Activated T-helper 2 cell treated with anti-CD3 and anti-CD28 coated beads, Interferon-gamma antibody, Interleukin-2, Interleukin-4, amounts not matched to agents 10 μg/mL and 5 μg/mL and 100 μg/mL, durations not matched to agents 14 hours and 24 hours and 36 hours (primary cell): ENCODE results near the gene BCAN. TPM values are rescaled to one million over a fixed set of nuclear protein-coding genes. Genes with fewer than 3 reads are reported as not detected.

Experiments
- DNase-seq: peaks from one replicate; pipeline ENCODE4 v3.0.0; 2021; ENCODE audit warnings: low spot score
- H3K27ac Mint-ChIP-seq: one replicate; pipeline ENCODE4 v1.8.0; 2021; ENCODE audit warnings: mixed read lengths
- H3K27me3 Mint-ChIP-seq: one replicate; pipeline ENCODE4 v1.8.0; 2021; ENCODE audit warnings: low read depth, mixed read lengths
- H3K36me3 Mint-ChIP-seq: one replicate; pipeline ENCODE4 v1.8.0; 2021; ENCODE audit warnings: low read depth, mixed read lengths
- H3K4me1 Mint-ChIP-seq: one replicate; pipeline ENCODE4 v1.8.0; 2021; ENCODE audit warnings: low read depth, mixed read lengths
- H3K4me3 Mint-ChIP-seq: one replicate; pipeline ENCODE4 v1.8.0; 2021; ENCODE audit warnings: low read depth, mild to moderate bottlenecking, moderate library complexity, mixed read lengths
- H3K9me3 Mint-ChIP-seq: one replicate; pipeline ENCODE4 v1.8.0; 2021; ENCODE audit warnings: mixed read lengths
- intact Hi-C: fragments of 100-400 bp; cut with micrococcal nuclease; formaldehyde crosslinking; loops from one replicate; pipeline ENCODE4 v1.15.1; 2023
- total RNA-seq: library from RNA; stranded (reverse); gene quantifications from 2 replicates; pipeline ENCODE4 v1.2.3, GENCODE V29; 2022

BCAN gene
- total RNA-seq, 1 donor from 2014 or later: not detected

DNA sequence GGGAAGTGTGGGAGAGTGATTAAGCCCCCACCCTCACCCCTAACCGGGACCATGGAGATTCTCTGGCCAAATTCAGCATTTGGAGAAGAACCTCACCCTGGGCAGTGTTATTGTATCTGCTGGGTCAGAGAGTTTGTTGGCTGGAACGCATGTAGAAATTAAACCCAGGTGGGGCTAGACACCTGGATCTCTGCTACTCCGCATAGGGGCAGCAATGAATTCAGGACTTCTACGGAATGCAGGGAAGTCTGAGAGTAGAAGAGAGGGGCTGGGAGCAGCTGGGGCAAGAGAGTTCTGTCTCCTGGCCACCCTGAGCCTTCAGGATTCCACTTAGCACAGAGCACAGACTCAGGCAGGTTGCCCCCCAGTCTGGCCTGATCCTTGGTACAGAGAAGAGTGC lies 67.1 kb downstream of the BCAN start:
- H3K27ac Mint-ChIP-seq: no peak overlapping the region
- H3K4me3 Mint-ChIP-seq: no peak overlapping the region
- H3K9me3 Mint-ChIP-seq: no peaks in the 10 kb centered on the region
- DNase-seq: no peak
- H3K4me1 Mint-ChIP-seq: peaks cover 13% of the 10 kb centered on the region
- intact Hi-C loops: no loop called here
- no peaks in the 10 kb centered on the region for H3K36me3 Mint-ChIP-seq
- H3K27me3 Mint-ChIP-seq: peaks cover 37% of the 10 kb centered on the region

Other genes starting within 250 kb of the BCAN start
- gene MEF2D, start 141.3 kb upstream of the BCAN start, total RNA-seq: 37.9 and 42.1 TPM in 2 replicates
- gene IQGAP3, start 69.6 kb upstream of the BCAN start, total RNA-seq: 16.1 and 16.8 TPM in 2 replicates
- gene TTC24, start 62.4 kb upstream of the BCAN start, total RNA-seq: 3.8 and 4.5 TPM in 2 replicates
- gene NAXE, start 50.3 kb upstream of the BCAN start, total RNA-seq: 76.1 and 78.8 TPM in 2 replicates
- 73.7 and 80.4 TPM in 2 replicates for gene GPATCH4, start 40.6 kb upstream of the BCAN start, total RNA-seq
- not detected in 2 replicates for gene HAPLN2, start 22.7 kb upstream of the BCAN start, total RNA-seq
- gene NES, start 35.3 kb downstream of the BCAN start, total RNA-seq: not detected in 2 replicates
- gene CRABP2, start 63.5 kb downstream of the BCAN start, total RNA-seq: 1.0 and 1.1 TPM in 2 replicates
- gene METTL25B, start 86.4 kb downstream of the BCAN start, total RNA-seq: 37.3 and 45.2 TPM in 2 replicates
- gene ISG20L2, start 86.6 kb downstream of the BCAN start, total RNA-seq: 52.2 and 57.4 TPM in 2 replicates
- 116 and 124 TPM in 2 replicates for gene MRPL24, start 99.0 kb downstream of the BCAN start, total RNA-seq
- 359 and 360 TPM in 2 replicates for gene HDGF, start 109.6 kb downstream of the BCAN start, total RNA-seq
- gene PRCC, start 125.4 kb downstream of the BCAN start, total RNA-seq: 94.8 and 110 TPM in 2 replicates
- gene SH2D2A, start 174.7 kb downstream of the BCAN start, total RNA-seq: 453 and 474 TPM in 2 replicates
- 1.1 and 1.4 TPM in 2 replicates for gene INSRR, start 217.0 kb downstream of the BCAN start, total RNA-seq
- 252 and 253 TPM in 2 replicates for gene NTRK1, start 218.7 kb downstream of the BCAN start, total RNA-seq